GM12865 (cell line): Measurements from ENCODE around the gene ATP6V1A.

Experiments used
- DNase-seq: peaks from one replicate; pipeline ENCODE4 v3.0.0; 2010; ENCODE audit warnings: low read depth
- H3K4me3 ChIP-seq: 2 replicates; pipeline ENCODE4 v1.5.1; 2011; ENCODE audit warnings: mild to moderate bottlenecking, low read depth, low read length, control low read depth
- CTCF ChIP-seq: IDR thresholded peaks from 2 replicates; pipeline ENCODE4 v1.5.1; 2011; ENCODE audit warnings: low read length, control low read depth, low read depth, inconsistent platforms; ENCODE audit not compliant: insufficient read depth; ENCODE audit errors: missing control alignments

The ATP6V1A gene

GRCh38 chr3:113804661-113805060 is 57.8 kb downstream of the ATP6V1A start:
- no peak overlapping the region for H3K4me3 ChIP-seq
- no peak for TF ChIP-seq CTCF

GRCh38 chr3:113805249-113805648 is 58.4 kb downstream of the ATP6V1A start:
- DNase-seq, result no peak
- no peak for TF ChIP-seq CTCF
- no peak overlapping the region for H3K4me3 ChIP-seq

More at GRCh38 chr3:113804661-113805060, 57.8 kb downstream of the ATP6V1A start:
- no peak for DNase-seq

GRCh38 chr3:113812854-113813253 is 66.0 kb downstream of the ATP6V1A start:
- no peak for TF ChIP-seq CTCF
- no peak overlapping the region for H3K4me3 ChIP-seq
- no peak for DNase-seq

- DNase-seq, result no peak
- no peak for TF ChIP-seq CTCF
- H3K4me3 ChIP-seq, result no peak overlapping the region
Measured at GRCh38 chr3:113819866-113820265, 73.0 kb downstream of the ATP6V1A start.

GRCh38 chr3:113825090-113825489 is 78.3 kb downstream of the ATP6V1A start:
- TF ChIP-seq CTCF, result peak; percentile 38
- peak; percentile 86 for DNase-seq
- peak overlapping the region; percentile 33 for H3K4me3 ChIP-seq

GRCh38 chr3:113828600-113828999 is 81.8 kb downstream of the ATP6V1A start:
- no peak overlapping the region for H3K4me3 ChIP-seq
- TF ChIP-seq CTCF, result no peak
- peak; percentile 64 for DNase-seq

- DNase-seq, result peak; percentile 85
- H3K4me3 ChIP-seq, result peak overlapping the region; percentile 38
- TF ChIP-seq CTCF, result no peak
Measured at GRCh38 chr3:113829576-113830354, 82.9 kb downstream of the ATP6V1A start.
